MCF 10A (cell line): Measurements from ENCODE around the gene AP3S2. TPM values are rescaled to one million over a fixed set of nuclear protein-coding genes. Genes with fewer than 3 reads are reported as not detected.

Source experiments
- BruUV-seq: library from RNA; stranded (reverse); fragments of 400-500 nt; replicated peaks from 2 replicates; lab custom pipeline; 2021; lab: Mats Ljungman, UMichigan
- CTCF ChIA-PET: fragments of 300-600 bp; sonication (Branson Sonifier 250); formaldehyde crosslinking; extraction: SDS; loops from one replicate; lab custom pipeline; 2021; ENCODE audit warnings: antibody characterized with exemption, inconsistent platforms; lab: Yijun Ruan, JAX
- POLR2A ChIA-PET: fragments of 300-600, 350-650 bp; sonication (Branson Sonifier 250); formaldehyde crosslinking; extraction: SDS; loops from one replicate; lab custom pipeline; 2020; ENCODE audit warnings: antibody characterized with exemption, inconsistent platforms; lab: Yijun Ruan, JAX
- DNase-seq: peaks from one replicate; pipeline ENCODE4 v3.0.0-alpha.2; 2018; ENCODE audit not compliant: unreplicated experiment
- H3K27ac Mint-ChIP-seq: one replicate; pipeline ENCODE4 v1.8.0; 2022; ENCODE audit warnings: mild to moderate bottlenecking, low read depth, mixed read lengths; ENCODE audit not compliant: unreplicated experiment
- H3K27me3 Mint-ChIP-seq: one replicate; pipeline ENCODE4 v1.8.0; 2022; ENCODE audit warnings: mixed read lengths; ENCODE audit not compliant: insufficient read depth, unreplicated experiment
- H3K36me3 Mint-ChIP-seq: one replicate; pipeline ENCODE4 v1.8.0; 2022; ENCODE audit warnings: mild to moderate bottlenecking, moderate library complexity, mixed read lengths; ENCODE audit not compliant: insufficient read depth, unreplicated experiment
- H3K4me1 Mint-ChIP-seq: one replicate; pipeline ENCODE4 v1.8.0; 2022; ENCODE audit warnings: mixed read lengths; ENCODE audit not compliant: insufficient read depth, unreplicated experiment
- H3K4me3 Mint-ChIP-seq: one replicate; pipeline ENCODE4 v1.8.0; 2022; ENCODE audit warnings: mild to moderate bottlenecking, moderate library complexity, mixed read lengths; ENCODE audit not compliant: unreplicated experiment
- H3K9me3 Mint-ChIP-seq: one replicate; pipeline ENCODE4 v1.8.0; 2022; ENCODE audit warnings: mixed read lengths; ENCODE audit not compliant: unreplicated experiment
- intact Hi-C: fragments of 100-400 bp; cut with micrococcal nuclease; formaldehyde crosslinking; loops from 2 replicates; pipeline ENCODE4 v1.14.1; 2022
- total RNA-seq: library from RNA; stranded (reverse); gene quantifications from 2 replicates; pipeline ENCODE4 v1.2.3, GENCODE V29; 2022
- TF ChIP-seq, protein P1 (sequence below): fragments of 200-600 bp; IDR thresholded peaks from one replicate; pipeline ENCODE4 v1.8.0; 2022; ENCODE audit warnings: antibody characterized with exemption, mild to moderate bottlenecking; ENCODE audit not compliant: unreplicated experiment

The AP3S2 gene
- total RNA-seq, 1 experiment from 2014 or later = 38.4 TPM

DNA sequence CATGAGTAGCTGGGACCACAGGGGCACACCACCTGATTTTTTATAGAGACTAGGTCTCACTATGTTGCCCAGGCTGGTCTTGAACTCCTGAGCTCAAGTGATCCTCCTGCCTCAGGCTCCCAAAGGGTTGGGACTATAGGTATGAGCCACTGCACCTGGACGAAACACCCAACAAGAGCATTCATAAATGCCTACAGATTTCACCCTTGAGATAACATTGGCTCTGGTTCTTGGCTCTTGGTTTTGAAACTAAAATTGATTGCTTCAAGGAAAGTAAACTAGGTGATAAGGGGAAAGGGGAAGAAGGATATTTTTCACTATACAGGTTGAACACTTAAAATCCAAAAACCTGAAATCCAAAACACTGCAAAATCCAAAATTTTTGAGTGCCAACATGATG, 10.3 kb downstream of the AP3S2 start:
- POLR2A ChIA-PET = interaction anchor here (0.7 to 1.0 kb wide), 3 partner anchors 9 to 133 kb away, joined by 3 to 5 read pairs (median 3); partner anchors contain the start of genes AP3S2 and MESP1

DNA sequence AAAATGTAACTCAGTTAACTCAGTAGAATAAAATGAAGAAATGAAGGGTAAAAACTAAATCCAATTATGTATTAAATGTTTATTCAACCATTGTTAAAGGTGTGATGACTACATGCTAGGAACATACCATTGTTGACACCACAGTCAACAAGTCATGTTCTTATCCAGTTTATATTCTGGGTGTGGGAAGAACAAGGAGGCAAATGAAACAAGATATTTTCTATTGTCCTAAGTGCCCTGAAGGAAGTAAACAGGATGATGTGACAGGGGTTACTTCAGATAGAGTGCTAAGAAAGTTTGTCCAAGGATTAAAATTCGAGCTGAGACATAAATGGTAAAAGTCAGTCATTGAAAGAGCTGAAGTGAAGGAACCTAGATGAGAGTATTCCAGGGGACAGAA, 13.1 kb downstream of the AP3S2 start:
- POLR2A ChIA-PET = no interaction called here
- DNase-seq = no peak
- H3K27me3 Mint-ChIP-seq = no peaks in the 10 kb centered on the region
- no peaks in the 10 kb centered on the region for H3K9me3 Mint-ChIP-seq
- no peaks in the 10 kb centered on the region for H3K4me1 Mint-ChIP-seq
- CTCF ChIA-PET = interaction anchor here (1.2 kb wide), 1 partner anchor 119 kb away, joined by 4 read pairs; no protein-coding TSS in a partner anchor
- TF ChIP-seq, protein P1, sequence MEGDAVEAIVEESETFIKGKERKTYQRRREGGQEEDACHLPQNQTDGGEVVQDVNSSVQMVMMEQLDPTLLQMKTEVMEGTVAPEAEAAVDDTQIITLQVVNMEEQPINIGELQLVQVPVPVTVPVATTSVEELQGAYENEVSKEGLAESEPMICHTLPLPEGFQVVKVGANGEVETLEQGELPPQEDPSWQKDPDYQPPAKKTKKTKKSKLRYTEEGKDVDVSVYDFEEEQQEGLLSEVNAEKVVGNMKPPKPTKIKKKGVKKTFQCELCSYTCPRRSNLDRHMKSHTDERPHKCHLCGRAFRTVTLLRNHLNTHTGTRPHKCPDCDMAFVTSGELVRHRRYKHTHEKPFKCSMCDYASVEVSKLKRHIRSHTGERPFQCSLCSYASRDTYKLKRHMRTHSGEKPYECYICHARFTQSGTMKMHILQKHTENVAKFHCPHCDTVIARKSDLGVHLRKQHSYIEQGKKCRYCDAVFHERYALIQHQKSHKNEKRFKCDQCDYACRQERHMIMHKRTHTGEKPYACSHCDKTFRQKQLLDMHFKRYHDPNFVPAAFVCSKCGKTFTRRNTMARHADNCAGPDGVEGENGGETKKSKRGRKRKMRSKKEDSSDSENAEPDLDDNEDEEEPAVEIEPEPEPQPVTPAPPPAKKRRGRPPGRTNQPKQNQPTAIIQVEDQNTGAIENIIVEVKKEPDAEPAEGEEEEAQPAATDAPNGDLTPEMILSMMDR = no peak
- H3K4me3 Mint-ChIP-seq = no peak overlapping the region
- H3K36me3 Mint-ChIP-seq = peaks cover 73% of the 10 kb centered on the region
- intact Hi-C loops = no loop called here
- no TSS peak for BruUV-seq
- no peak overlapping the region for H3K27ac Mint-ChIP-seq

More for the DNA sequence above, 10.3 kb downstream of the AP3S2 start:
- H3K27ac Mint-ChIP-seq = no peak overlapping the region
- intact Hi-C loops = no loop called here
- H3K4me1 Mint-ChIP-seq = no peaks in the 10 kb centered on the region
- no peaks in the 10 kb centered on the region for H3K27me3 Mint-ChIP-seq
- no peaks in the 10 kb centered on the region for H3K9me3 Mint-ChIP-seq
- H3K36me3 Mint-ChIP-seq = peaks cover 82% of the 10 kb centered on the region
- BruUV-seq = no TSS peak
- TF ChIP-seq, protein P1 = no peak
- CTCF ChIA-PET = interaction anchor here (1.6 to 2.0 kb wide), 3 partner anchors 9 to 133 kb away, joined by 3 to 8 read pairs (median 7); no protein-coding TSS in a partner anchor
- H3K4me3 Mint-ChIP-seq = no peak overlapping the region
- DNase-seq = no peak

DNA sequence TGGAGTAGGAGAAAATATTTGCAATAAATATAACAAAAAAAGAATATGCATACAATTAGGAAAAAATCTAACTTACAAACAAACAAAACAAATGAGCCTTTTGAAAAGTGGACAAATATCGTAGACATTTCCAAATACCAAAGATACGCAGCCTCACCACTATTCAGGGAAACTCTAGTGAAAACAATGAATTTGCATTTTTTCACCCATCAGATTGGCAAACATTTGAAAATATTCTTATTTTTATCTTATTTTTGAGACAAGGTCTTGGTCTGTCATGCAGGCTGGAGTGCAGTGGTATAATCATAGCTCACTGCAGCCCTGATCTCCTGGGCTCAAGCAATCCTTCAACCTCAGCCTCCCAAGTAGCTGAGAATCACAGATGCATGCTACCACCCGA, 15.5 kb downstream of the AP3S2 start:
- intact Hi-C loops = no loop called here
- H3K36me3 Mint-ChIP-seq = peaks cover 59% of the 10 kb centered on the region
- no TSS peak for BruUV-seq
- ChIA-PET POLR2A (interaction anchor here (0.6 kb wide), 1 partner anchor 210 kb away, joined by 3 read pairs; no protein-coding TSS in a partner anchor), CTCF (interaction anchor here (0.8 to 5.5 kb wide), 4 partner anchors 11 to 183 kb away, joined by 3 to 271 read pairs (median 5); no protein-coding TSS in a partner anchor)
- H3K27ac Mint-ChIP-seq = no peak overlapping the region
- H3K4me3 Mint-ChIP-seq = no peak overlapping the region
- H3K4me1 Mint-ChIP-seq = no peaks in the 10 kb centered on the region
- DNase-seq = no peak
- H3K9me3 Mint-ChIP-seq = no peaks in the 10 kb centered on the region
- TF ChIP-seq, protein P1 = no peak
- no peaks in the 10 kb centered on the region for H3K27me3 Mint-ChIP-seq

DNA sequence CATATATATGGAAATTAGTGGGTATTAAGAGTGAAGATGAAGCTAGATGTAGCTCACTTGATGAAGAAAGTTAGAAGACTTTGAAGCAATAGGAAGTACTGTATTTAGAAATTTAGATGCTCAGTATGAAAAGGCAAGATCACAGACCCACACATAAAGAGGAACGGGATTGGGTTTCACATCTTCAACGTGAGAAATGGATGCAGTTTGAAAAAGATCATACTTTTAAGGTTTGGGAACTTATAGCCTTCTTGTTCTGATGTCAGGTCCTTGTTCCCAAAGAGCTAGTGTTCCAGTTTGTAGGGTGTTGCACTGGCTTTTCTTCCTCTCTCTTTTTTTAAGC, 16.7 kb downstream of the AP3S2 start:
- no peaks in the 10 kb centered on the region for H3K9me3 Mint-ChIP-seq
- no TSS peak for BruUV-seq
- H3K27me3 Mint-ChIP-seq = no peaks in the 10 kb centered on the region
- peak overlapping the region; percentile 7 for H3K27ac Mint-ChIP-seq
- intact Hi-C loops = no loop called here
- ChIA-PET CTCF (interaction anchor here (0.5 to 6.4 kb wide), 15 partner anchors 10 to 875 kb away, joined by 3 to 271 read pairs (median 3); no protein-coding TSS in a partner anchor), POLR2A (interaction anchor here (0.6 to 2.8 kb wide), 6 partner anchors 11 to 126 kb away, joined by 3 to 10 read pairs (median 3); partner anchors contain the start of genes MESP1 and MESP2)
- H3K4me3 Mint-ChIP-seq = no peak overlapping the region
- no peaks in the 10 kb centered on the region for H3K4me1 Mint-ChIP-seq
- H3K36me3 Mint-ChIP-seq = peaks cover 51% of the 10 kb centered on the region
- TF ChIP-seq, protein P1 = no peak
- no peak for DNase-seq
